GM19463 (cell line): ENCODE results near the gene CCDC83.
"Not testable (repeated sequence)": the region's sequence is repeated elsewhere in the genome, so short reads cannot be mapped to it uniquely, and the experiment has no call there.

ENCODE experiments used
- ATAC-seq: cut with Tn5 transposase; IDR thresholded peaks from one replicate; pipeline ENCODE4 v1.9.1; 2021; ENCODE audit warnings: mild to moderate bottlenecking, moderate library complexity; ENCODE audit not compliant: unreplicated experiment

Gene CCDC83

DNA sequence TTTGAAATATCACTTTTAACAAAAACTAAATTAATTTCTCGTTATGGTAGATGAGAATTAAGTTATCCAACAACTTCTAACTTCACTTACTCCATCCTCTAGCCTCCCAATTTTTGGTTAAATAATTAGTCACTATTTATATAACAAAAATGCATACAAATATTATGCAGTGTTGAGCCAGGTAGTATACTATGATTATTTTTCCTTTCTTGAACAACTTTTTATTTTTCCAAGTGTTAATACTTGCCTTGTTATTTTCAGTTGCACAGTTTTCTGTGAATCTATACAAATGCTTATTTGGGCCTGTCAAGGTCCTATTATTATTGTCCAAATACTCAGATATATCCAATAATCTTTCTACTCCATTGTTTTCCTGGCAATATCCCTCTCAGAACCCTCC lies 19.9 kb upstream of the CCDC83 start:
- ATAC-seq = no peak

DNA sequence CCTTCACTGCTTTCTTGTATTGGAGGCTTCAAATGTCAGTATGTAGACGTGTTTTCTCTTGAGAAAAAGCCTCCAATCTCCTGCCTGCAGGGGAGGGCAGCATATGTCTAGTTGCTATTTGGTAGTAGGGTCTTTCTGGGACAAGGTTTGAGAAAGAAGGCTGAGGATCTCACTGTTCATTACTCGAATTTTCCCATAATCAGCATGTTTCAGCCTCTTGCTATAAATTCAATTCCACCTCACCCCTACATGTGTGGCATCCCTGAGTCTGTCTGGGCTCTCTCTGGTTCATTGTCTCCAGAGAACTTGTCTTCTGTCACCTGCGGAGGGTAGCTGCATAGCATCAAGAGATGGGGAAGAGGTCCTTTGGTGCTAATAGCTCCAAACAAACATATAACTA lies 19.5 kb upstream of the CCDC83 start:
- ATAC-seq = no peak

DNA sequence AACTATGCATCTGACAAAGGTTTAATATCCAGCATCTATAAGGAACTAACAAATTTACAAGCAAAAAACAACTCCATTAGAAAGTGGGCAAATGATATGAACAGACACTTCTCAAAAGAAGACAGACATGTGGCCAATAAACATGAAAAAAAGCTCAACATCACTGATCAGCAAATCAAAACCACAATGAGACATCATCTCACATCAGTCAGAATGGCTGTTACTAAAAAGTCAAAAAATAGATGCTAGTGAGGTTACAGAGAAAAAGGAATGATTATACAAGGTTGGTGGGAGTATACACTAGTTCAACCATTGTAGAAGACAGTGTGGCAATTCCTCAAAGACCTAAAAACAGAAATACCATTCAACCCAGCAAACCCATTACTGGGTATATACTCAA lies 14.3 kb upstream of the CCDC83 start:
- not testable (repeated sequence) for ATAC-seq

DNA sequence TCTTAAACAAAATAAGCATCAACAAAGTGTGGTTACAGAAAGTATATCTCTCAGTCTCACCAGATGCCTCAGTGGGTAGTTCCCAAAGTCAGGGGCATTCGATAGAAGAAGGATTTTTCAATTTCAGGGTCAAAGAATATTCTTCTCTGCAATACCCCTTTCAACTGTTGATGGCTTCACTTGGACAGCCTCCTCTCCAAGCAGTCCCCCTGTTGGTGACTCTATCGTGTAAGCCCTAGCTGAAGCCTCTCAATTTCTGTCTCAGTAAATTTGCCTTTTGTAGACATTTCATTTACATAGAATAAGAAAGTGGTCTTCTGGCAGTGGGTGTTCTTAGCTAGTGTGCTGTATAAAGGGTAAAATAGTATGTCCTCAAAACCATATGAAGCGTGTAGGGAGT lies 11.3 kb upstream of the CCDC83 start:
- ATAC-seq = no peak

DNA sequence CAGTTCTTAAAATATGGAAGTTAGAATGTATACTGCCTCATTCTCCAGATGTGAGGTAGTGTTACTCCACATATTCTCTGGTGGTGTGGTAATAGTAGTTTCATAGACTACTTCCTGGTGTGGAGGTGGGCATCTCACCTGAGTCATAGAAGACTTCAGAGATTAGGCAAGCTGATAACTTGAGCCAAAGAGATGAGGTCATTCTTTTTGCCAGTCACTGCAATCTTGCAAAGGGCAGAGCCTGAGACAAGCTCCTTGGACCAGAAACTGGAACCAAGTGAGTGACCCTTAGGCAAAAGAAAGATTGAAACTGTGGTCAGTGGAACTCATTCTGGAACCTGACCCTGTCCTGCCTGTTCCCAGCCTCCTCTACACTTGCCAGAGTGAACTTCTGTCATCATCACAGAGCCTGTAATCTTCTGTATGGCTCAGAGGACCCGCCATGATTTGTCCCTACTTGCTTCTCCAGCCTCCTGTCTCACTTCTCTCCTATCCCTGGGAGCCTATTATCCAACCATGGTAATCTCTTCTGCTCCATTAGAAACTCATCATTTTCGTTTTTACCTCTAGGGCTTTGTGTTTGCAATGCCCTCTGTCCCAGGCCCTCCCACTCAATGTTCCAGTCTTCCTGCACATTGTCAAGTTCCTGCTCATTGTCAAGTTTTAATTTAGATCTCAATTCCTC lies 10.6 kb upstream of the CCDC83 start:
- ATAC-seq = peak; percentile 77

DNA sequence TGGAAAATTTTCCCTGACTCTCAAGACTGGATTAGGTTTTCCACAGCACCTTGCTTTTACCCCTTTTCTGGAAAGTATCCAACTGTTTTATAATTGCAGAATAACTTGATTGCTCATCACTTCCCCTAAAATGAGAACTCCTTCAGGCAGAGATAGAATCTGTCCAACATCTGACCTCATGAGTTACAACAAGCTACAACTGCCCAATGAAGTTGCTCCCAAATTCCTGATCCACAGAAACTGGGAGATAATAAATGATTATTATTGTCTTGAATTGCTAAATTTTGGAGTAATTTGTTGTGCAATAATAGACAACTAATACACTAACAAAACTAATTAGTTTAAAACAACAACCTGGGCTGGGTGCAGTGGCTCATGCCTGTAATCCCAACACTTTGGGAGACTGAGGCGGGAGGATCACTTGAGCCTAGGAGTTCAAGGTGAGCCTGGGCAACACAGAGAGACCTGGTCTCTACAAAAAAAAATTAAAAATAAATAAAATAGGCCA lies 10.0 kb upstream of the CCDC83 start:
- ATAC-seq = no peak

DNA sequence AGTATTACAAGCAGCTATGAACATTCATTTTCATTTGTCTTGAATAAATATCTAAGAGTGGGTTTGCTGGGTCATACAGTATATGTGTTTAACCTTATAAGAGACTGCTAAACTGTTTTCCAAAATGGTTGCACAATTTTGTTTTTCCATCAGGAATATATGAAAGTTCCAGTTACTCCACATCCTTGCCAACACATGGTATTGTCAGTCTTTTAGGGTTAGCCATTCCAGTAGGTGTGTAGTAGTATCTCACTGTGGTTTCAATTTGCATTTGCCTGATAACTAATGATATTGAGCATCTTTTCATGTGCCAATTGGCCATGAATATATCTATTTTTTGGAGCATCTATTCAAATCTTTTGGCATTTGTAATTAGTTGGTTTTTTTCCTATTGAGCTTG lies 7.7 kb upstream of the CCDC83 start:
- no peak for ATAC-seq

DNA sequence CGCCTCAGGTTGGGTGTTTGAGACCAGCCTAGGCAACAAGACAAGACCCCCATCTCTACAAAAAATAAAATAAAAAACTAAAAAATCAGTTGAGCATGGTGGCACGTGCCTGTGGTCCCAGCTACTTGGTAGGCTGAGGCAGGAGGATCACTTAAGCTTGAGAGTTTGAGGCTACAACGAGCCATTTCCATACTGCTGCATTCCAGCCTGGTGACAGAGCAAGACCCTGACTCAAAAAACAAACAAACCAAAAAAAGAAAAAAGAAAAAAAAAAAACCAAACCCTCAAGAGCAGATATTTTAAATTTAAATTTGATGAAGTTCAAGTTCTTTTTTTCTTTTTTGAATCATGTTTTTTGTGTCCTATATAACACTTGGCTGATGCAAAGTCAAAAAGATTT lies 7.2 kb upstream of the CCDC83 start:
- ATAC-seq = no peak

DNA sequence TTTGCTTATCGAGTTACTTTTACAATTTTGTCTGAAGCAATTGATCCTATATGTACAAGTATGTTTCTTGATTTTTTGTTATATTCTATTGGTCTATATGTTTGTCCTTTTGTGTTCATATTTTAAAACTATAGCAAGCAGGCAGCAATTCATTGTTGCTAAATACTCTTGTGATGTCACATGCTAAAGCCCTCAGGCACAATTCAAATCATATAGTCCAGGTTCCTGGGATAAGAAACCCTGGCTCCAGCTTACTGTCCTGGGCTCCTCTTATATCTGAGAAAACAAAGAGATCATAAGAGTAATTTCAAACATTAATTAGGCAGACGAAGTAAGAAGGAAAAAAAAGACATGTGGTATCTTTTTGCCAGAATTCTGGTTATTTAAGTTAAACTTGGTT lies 6.6 kb upstream of the CCDC83 start:
- ATAC-seq = no peak

DNA sequence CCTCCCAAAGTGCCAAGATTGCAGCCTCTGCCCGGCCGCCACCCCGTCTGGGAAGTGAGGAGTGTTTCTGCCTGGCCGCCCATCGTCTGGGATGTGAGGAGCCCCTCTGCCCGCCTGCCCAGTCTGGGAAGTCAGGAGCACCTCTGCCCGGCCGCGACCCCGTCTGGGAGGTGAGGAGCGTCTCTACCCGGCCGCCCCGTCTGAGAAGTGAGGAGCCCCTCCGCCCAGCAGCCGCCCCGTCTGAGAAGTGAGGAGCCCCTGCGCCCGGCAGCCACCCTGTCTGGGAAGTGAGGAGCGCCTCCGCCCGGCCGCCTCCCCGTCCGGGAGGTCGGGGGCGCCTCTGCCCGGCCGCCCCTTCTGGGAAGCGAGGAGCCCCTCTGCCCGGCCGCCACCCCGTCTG lies 2.4 kb upstream of the CCDC83 start:
- ATAC-seq = not testable (repeated sequence)

DNA sequence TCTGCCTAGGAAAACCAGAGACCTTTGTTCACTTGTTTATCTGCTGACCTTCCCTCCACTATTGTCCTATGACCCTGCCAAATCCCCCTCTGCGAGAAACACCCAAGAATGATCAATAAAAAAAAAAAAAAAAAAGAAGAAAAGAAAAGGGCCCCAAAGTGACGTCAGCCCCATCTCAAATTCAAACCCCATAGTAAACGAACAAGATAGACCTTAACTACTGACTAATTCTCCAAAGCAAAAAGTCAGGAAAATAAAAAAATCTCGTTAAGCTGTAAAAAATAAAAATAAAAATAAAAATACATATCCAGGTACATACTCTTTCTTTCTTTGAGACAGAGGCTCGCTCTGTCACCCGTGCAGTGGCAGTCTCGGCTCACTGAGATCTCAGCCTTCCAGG lies 1.6 kb upstream of the CCDC83 start:
- not testable (repeated sequence) for ATAC-seq

DNA sequence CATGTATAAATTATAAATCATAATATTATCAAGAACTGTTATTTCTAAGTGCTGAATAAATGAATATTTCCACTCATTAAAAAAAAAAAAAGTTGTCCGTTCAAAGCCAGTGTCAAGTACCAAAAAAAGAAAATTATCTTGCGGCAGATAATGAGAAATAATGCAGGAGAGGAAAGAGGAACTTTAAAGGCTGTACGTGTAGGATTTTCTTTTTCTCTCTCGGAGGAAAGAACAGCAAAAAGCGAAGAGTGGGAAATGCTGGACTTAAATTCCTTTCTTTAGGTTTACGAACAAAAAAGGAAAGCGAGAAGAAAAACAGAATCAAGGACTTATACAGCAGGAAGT lies 999 bp upstream of the CCDC83 start:
- ATAC-seq = no peak

DNA sequence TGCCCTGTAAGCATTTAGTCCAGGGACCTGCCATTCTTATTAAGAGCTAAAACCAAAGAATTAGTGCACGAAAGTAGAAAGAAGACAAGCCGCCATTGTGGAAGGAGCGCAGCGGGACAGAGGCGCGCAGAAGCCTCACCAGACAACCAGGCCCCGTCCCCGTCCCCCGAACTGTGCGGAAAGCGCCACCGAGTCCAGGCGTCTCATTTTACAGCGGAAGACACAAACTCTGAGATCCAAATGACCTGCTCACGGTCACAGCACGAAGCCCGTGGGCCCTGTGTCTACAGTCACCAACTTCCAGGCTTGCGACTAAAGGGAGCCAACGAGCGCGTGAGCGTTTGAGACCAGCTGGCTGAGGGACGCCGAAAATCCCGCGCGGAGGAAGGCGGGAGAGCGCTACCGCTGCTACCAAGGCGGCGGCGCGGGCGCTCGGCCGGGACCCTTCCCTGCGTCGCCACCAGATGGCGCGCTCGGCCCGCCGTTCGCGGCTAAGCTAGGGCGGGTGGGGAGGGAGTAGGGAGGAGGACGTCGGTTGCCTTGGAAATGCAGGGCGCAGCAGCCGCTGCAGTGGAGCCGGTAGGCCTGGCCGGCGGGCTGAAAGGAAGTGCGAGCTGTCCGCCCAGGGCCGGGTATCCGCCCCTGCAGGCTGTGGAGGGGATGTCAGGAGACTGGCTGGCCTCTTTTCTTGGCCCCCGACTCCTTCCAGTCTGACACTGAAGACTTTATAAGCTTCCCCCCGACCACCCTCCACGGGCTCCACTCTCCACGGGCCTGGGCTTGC lies 434 bp upstream of the CCDC83 start:
- ATAC-seq = peak; percentile 99

DNA sequence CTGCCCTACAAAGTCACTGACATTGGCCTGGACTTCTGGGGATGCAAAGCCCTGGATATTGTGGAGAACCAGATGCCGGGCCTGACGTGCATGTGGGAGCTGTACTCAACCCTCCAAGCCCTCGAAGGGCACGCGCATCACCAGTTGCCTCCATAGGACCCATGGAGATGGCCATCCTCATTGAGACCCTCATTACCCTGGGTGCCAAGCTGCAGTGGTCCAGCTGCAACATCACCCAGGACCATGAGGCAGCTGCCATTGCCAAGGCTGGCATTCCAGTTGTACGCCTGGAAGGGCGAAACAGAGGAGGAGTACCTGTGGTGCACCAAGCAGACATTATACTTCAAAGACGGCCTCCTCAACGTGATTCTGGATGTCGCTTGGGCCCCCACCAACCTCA lies 1.9 kb downstream of the CCDC83 start:
- ATAC-seq = no peak

DNA sequence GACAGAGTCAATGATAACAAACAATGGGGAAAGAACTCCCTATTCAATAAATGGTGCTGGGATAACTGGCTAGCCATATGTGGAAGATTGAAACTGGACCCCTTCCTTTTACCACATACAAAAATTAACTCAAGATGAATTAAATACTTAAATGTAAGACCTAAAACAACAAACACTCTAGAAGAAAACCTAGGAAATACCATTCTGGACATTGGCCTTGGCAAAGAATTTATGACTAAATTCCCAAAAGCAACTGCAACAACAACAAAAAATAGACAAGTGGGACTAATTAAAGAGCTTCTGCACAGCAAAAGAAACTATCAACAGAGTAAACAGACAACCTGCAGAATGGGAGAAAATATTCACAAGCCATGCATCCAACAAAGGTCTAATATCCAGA lies 4.4 kb downstream of the CCDC83 start:
- ATAC-seq = not testable (repeated sequence)

DNA sequence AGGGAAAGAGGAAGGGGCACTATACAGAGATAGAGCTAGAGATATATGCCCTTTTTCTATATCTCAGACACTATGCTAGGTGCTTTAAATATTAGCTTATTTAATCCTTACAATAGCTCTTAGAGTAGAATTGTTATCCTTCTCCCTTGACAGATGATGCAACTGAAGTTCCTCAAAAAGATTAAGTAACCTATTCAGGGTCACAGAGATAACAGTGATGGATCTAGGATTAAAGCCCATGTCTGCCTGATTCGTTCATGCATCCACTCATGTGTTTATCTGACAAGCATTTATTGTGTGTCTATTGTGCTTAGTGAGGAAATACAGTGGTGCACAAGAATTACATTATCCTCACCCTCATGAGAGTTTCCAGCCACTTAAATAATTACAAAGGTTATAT lies 8.7 kb downstream of the CCDC83 start:
- no peak for ATAC-seq

DNA sequence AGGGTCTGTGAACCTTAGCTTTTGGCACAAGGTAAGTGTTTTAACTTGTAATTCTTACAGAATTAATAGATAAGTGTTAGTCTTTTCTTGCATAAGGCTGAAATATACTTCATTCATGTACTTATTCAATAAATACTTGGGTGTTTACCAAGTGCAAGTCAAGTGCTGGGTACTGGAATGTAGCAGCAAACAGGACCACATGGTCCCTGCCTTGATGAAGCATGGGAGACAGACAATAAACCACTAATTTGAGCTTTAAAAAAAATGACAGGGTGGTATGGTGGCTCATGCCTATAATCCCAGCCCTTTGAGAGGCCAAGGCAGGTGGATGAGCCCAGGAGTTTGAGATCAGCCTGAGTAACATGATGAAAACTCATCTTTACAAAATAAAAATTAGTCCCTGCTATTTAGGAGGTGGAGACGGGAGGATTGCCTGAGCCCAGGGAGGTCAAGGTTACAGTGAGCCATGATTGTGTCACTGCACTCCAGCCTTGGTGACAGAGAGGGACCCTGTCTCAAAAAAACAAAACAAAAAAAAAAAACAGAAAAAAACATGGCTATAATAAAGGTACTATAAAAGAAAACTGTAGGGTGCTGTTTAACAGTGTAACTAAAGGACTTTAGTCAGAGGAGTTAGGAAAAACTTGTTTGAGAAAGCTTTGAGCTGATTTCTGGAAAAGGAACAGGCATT lies 11.1 kb downstream of the CCDC83 start:
- no peak for ATAC-seq

DNA sequence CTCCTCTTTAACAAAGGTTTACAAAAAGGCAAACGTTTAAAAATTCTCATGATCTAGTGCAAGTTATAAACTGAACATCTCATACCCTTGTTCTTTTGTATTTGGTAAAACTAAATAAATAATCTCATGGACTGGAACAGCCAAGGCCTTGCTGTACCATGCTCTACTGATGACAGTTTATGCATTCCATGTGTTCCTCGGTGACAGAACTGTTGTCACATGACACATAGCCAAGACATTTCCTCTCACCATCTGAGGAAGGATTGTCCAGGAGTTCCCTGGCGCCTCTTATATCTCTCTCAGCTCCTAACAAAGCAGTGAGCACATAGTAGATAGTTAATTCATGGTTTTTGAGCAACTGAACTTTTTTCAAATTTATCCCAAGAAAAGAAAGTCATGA lies 12.6 kb downstream of the CCDC83 start:
- ATAC-seq = no peak

DNA sequence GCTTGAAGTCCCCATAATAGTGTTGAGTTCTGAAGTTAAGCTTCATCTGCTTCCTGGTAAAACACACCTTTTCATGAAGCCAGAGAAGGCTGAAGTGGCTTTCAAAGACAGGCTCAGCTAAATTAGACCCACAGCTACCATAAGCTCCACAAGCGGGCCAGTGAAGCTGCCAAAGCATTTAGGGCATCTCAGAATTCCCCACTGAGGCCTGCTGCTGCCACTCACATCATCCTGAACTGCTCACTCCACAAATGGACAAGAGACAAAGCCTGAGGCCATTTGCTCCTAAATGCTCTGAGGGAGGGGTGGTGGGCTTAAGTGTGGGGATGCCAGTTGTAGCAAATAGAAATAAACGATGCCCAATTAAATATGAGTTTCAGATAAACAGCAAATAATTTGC lies 14.6 kb downstream of the CCDC83 start:
- no peak for ATAC-seq

DNA sequence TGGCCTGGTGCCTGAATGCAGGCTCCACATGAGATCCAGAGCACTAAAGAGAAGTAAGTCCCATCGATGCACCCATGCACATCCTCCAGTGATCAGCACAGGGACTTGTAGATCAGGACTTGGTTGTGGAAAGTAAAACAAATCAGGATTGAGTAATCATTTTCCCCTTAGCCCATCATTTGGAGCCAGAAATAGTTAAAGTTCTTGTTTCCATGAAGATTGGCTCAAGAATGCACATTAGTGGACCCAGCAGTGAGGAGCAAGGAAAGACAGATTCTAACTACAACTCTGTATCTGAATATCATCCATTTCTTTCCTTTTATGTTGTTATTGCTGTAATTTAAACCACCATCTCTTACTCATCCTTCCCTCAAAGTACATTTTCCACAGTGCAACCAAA lies 19.1 kb downstream of the CCDC83 start:
- ATAC-seq = no peak

DNA sequence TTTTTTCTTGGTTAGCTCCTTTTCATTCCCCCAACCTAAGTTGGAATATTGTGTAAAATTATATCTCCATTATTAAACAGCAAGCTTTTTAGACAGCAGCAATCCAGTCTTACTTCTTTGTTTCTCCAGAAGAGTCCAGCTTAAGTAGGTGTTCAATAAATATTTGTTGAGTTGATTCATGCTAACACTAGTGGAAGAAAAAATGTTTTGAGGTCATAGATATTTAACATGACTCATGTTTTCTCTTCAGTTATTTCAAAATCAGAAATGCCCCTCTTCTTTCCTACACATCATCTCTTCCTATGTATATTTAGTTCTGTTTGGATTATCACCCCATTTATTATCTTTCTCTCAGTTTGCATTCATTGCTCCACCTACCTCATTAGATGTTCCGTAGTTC lies 20.3 kb downstream of the CCDC83 start:
- no peak for ATAC-seq

DNA sequence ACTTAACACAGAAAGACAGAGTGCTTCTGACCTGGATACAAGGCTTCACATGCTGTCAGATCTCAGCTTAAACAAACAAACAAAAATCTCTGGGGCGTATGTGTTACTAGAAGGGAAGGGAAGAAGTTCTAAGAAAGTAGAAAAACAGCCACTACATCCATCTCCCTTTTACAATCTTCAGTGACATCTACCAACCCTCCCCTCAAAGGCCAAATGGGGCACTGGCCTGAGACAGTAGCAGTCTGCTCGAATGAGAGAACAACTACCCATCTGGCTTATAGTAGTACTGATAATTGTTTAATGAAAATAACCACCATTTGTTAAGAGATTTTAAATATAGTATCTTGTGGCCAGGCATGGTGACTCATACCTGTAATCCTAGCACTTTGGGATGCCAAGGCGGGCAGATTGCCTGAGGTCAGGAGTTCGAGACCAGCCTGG lies 29.4 kb downstream of the CCDC83 start:
- ATAC-seq = no peak
